VCaP (cell line): ENCODE results near the gene HSPB7.
"Not testable (repeated sequence)": the region's sequence is repeated elsewhere in the genome, so short reads cannot be mapped to it uniquely, and the experiment has no call there.

ENCODE experiments used
- H3K27ac ChIP-seq: fragments of 450-650 bp; 2 replicates; pipeline ENCODE4 v1.5.1; 2017
- TF ChIP-seq, protein P1 (sequence below): fragments of 450-650 bp; conservative IDR thresholded peaks from 2 replicates; pipeline ENCODE4 v1.5.1; 2017; ENCODE audit warnings: mild to moderate bottlenecking, moderate library complexity

The HSPB7 gene

DNA sequence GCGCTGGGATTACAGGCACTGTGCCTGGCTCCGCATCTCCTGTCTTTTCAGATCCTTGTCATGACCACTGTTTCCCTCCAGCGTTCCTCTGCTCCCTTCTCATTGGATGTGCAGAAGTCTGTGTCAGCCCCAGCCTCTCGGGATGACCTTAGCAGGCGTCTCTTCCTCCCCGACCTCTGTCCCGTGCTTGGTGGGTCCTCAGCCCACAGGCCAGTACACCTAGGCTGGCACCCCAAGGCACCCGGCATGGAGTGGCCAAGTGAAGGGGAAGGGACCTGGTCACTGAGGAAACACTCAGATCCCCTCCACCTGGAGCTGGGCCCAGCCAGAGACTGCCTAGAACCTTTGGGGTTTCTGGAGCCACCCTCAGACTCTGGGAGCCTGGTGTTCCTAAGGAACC lies 23.4 kb upstream of the HSPB7 start:
- TF ChIP-seq, protein P1, sequence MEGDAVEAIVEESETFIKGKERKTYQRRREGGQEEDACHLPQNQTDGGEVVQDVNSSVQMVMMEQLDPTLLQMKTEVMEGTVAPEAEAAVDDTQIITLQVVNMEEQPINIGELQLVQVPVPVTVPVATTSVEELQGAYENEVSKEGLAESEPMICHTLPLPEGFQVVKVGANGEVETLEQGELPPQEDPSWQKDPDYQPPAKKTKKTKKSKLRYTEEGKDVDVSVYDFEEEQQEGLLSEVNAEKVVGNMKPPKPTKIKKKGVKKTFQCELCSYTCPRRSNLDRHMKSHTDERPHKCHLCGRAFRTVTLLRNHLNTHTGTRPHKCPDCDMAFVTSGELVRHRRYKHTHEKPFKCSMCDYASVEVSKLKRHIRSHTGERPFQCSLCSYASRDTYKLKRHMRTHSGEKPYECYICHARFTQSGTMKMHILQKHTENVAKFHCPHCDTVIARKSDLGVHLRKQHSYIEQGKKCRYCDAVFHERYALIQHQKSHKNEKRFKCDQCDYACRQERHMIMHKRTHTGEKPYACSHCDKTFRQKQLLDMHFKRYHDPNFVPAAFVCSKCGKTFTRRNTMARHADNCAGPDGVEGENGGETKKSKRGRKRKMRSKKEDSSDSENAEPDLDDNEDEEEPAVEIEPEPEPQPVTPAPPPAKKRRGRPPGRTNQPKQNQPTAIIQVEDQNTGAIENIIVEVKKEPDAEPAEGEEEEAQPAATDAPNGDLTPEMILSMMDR: no peak
- no peak overlapping the region for H3K27ac ChIP-seq

DNA sequence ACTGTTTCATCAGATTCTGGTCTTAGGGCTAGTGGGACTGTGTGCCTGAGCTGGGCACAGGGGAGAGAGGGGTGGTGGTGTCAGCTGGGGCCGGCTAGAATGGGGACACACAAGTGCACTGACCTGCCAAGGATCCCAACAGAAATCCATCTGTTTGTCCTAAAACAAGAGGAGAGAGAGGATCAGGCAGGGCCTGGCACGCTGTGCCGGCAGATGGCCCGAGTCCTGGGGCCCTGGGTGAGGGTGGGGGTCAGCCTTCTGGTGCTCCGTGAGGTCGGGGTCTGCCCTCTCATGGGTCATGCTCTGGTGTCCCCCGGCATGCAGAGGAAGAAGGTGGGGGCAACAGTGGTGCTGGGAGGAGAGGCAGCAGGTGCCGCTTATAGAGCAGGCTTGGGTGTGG lies 22.0 kb upstream of the HSPB7 start:
- not testable (repeated sequence) for H3K27ac ChIP-seq

DNA sequence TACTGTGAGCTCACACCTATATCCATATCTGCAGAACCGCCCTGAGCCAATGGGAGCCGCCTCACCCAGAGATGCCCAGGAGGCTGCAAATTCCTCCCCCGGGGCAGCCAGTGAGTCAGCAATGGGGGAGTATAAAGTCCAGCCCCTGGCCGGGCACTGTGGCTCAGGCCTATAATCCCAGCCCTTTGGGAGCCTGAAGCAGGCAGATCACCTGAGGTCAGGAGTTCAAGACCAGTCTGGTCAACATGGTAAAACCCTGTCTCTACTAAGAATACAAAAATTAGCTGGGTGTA lies 20.7 kb upstream of the HSPB7 start:
- H3K27ac ChIP-seq: no peak overlapping the region
- TF ChIP-seq, protein P1: no peak

DNA sequence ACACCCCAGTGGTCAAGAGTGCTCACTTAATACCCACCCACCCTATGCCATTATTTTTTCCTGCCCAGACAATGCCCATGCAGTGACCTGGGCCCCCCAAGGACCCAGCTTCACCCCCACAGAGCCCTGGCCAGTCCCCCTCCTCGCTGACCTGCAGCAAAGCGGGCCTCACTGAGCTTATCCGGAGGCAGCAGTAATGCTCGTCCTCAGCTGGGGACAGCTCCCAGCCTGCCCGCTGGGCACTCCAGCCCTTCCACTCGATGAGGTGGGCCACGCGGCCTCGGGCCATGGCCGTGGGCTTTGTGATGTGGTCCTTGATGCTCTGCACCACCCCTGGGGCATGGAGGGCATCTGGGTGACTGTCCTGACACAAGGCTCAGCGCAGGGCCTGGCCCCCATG lies 18.6 kb upstream of the HSPB7 start:
- H3K27ac ChIP-seq: not testable (repeated sequence)

DNA sequence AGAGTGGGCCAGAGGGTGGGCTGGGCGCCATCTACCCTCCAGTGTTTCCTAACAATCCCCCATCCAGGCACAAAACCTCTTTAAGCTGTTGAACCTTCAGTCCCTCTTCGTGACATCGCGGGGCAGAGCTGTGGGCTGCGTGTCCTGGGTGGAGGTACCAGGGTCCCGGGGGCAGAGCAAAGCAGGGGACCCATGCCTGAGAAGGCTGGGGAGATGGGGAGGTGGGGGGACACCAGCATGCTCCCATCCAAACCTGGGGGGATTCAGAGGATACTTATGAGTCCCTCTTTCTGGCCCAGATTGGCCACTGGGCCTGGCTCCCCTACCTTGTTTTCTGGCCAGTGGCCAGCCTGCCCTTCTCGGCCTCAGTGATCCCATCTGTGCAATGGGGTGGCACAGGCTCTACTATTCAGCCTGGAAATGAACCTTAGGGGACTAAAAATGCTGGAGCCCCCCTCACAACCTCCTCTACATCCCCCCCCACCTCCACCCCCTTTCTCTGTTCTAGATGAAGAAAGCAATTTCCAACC lies 15.3 kb upstream of the HSPB7 start:
- H3K27ac ChIP-seq: not testable (repeated sequence)
- TF ChIP-seq, protein P1: peak; percentile 50

DNA sequence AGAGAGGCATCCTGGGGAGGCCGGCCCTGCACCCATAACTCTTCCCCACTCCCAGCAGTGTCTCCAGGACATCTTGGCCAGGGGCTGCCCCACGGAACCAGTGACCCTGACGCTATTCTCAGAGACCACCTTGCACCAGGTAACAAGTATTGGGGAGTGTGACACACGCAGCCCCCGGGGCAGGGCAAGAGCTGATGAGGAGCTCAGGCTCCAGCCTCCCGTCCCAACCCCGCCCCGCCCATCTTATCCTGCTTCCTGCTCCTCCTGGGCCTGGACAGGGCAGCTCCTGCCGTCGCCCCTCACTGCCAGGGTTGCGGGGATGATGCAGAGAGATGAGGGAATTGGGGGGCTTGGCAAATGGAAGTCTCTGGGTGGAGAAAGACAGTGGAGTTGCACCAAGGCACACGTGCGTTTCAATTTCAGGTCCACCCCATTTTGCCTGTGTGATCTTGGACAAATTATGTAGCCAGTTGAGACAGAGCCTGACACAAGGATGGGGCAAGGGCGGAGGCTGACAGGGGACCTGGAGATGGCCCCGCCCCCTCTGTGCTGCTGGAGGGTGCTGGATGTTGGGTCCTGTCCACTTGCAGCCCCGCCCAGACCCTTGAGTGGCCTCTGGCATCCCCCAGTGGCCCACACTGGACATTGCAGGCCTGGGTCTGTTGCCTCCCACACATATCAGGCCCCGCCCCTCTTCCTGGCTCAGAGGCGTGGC lies 14.7 kb upstream of the HSPB7 start:
- TF ChIP-seq, protein P1: peak; percentile 87
- no peak overlapping the region for H3K27ac ChIP-seq

DNA sequence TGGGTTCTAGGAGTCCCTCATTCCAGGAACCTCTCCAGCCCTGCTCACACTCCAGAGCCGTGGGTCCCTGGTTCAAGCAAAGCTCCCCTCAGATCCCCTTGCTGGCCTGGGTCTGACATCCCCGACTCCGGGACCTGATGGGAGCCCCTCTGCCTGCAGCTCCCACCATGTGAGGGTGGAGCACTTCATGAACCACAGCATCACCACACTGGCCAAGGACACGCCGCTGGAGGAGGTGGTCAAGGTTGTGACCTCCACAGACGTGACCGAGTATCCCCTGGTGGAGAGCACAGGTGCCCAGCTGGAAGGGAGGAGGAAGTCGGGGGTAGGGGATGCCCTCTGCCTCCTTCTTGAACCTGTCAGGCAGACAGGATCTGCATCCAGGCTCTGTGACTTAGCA lies 13.7 kb upstream of the HSPB7 start:
- TF ChIP-seq, protein P1: no peak
- H3K27ac ChIP-seq: no peak overlapping the region

DNA sequence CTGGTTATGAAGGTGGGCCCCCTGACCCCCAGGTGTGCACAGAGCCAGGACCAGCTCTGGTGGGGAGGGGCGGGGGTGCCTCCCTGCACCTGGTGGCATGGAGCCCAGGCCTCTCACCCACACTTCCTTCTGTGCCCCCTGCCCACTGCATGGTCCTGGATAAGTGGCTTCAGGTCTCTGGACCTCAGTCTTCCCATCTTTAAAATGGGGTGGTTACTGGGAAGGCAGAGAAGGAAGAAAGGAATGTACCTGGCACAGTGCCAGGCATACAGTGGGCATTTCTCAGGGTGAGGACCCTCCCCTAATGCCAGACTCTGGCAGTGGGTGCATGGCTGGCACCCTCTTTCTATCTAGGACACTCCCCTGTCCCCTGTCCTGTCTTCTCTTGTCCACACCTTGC lies 11.4 kb upstream of the HSPB7 start:
- TF ChIP-seq, protein P1: no peak
- H3K27ac ChIP-seq: no peak overlapping the region

DNA sequence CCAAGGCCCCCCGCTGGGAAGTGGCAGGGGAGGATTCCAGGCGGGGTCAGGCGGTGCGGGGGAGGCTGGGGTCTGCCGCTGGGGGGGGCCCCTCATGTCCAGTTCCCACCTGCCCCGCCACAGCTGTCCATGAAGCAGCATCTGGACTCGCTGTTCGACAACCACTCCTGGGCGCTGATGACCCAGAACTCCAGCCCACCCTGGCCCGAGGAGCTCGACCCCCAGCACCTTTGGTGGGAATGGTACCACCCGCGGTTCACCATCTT lies 11.1 kb upstream of the HSPB7 start:
- H3K27ac ChIP-seq: not testable (repeated sequence)
